WTC11 (cell line): ENCODE measurements around the gene RFX6. TPM values are rescaled to one million over a fixed set of nuclear protein-coding genes. Genes with fewer than 3 reads are reported as not detected.
A peak's percentile ranks its signal among the peaks of the same experiment; 100 is the strongest.

Source experiments
- ATAC-seq: fragments of 200-7000 bp; cut with Tn5 transposase; 2 replicates; pipeline ENCODE4 v1.10.0; 2021; ENCODE audit warnings: mild to moderate bottlenecking, moderate library complexity
- CTCF ChIA-PET: fragments of 300-600 bp; sonication (Branson Sonifier 250); formaldehyde crosslinking; loops from one replicate; lab custom pipeline; 2021; ENCODE audit warnings: antibody characterized with exemption; lab: Charles Lee
- POLR2A ChIA-PET: fragments of 350-600 bp; sonication (Branson Sonifier 250); formaldehyde crosslinking; loops from one replicate; lab custom pipeline; 2021; ENCODE audit warnings: antibody characterized with exemption; lab: Charles Lee
- DNase-seq: peaks from one replicate; pipeline ENCODE4 v3.0.0; 2021; ENCODE audit warnings: low spot score
- H3K27ac Mint-ChIP-seq: 2 replicates; pipeline ENCODE4 v1.8.0; 2021; ENCODE audit warnings: mixed read lengths
- H3K27me3 Mint-ChIP-seq: 2 replicates; pipeline ENCODE4 v1.8.0; 2021; ENCODE audit warnings: low read depth, mild to moderate bottlenecking, moderate library complexity, mixed read lengths
- H3K36me3 Mint-ChIP-seq: 2 replicates; pipeline ENCODE4 v1.8.0; 2021; ENCODE audit warnings: mixed read lengths
- H3K4me1 Mint-ChIP-seq: 2 replicates; pipeline ENCODE4 v1.8.0; 2022; ENCODE audit warnings: mixed read lengths
- H3K4me3 Mint-ChIP-seq: 2 replicates; pipeline ENCODE4 v1.8.0; 2021; ENCODE audit warnings: mild to moderate bottlenecking, moderate library complexity, mixed read lengths
- H3K9me3 Mint-ChIP-seq: 2 replicates; pipeline ENCODE4 v1.8.0; 2021; ENCODE audit warnings: mixed read lengths
- ARID4B ChIP-seq: sonication (generic); formaldehyde crosslinking; IDR thresholded peaks from 2 replicates; pipeline ENCODE4 v1.8.0; 2023; ENCODE audit warnings: missing genetic modification reagents, mild to moderate bottlenecking, borderline replicate concordance
- FOXP1 ChIP-seq: sonication (generic); formaldehyde crosslinking; IDR thresholded peaks from 2 replicates; pipeline ENCODE4 v1.8.0; 2022; ENCODE audit warnings: missing genetic modification reagents, mild to moderate bottlenecking, moderate library complexity, borderline replicate concordance
- NFYB ChIP-seq: sonication (generic); formaldehyde crosslinking; conservative IDR thresholded peaks from 2 replicates; pipeline ENCODE4 v1.8.0; 2022; ENCODE audit warnings: low read depth, missing genetic modification reagents
- RELA ChIP-seq: sonication (generic); formaldehyde crosslinking; IDR thresholded peaks from 2 replicates; pipeline ENCODE4 v1.8.1; 2022; ENCODE audit warnings: missing genetic modification reagents, mild to moderate bottlenecking, borderline replicate concordance
- TEAD1 ChIP-seq: sonication (generic); formaldehyde crosslinking; IDR thresholded peaks from 2 replicates; pipeline ENCODE4 v1.8.0; 2022; ENCODE audit warnings: mild to moderate bottlenecking, missing genetic modification reagents
- ZBTB43 ChIP-seq: sonication (generic); formaldehyde crosslinking; IDR thresholded peaks from 2 replicates; pipeline ENCODE4 v1.8.1; 2023; ENCODE audit warnings: mild to moderate bottlenecking, missing genetic modification reagents
- ZMAT4 ChIP-seq: fragments of 250-450 bp; sonication (Bioruptor Pico); IDR thresholded peaks from 2 replicates; pipeline ENCODE4 v1.9.0; 2021; ENCODE audit warnings: mild to moderate bottlenecking
- ZNF317 ChIP-seq: sonication (generic); formaldehyde crosslinking; IDR thresholded peaks from 2 replicates; pipeline ENCODE4 v1.8.1; 2023; ENCODE audit warnings: low read depth, mild to moderate bottlenecking, moderate library complexity, missing genetic modification reagents, borderline replicate concordance
- ZNF416 ChIP-seq: fragments of 250-450 bp; sonication (Bioruptor Pico); IDR thresholded peaks from 2 replicates; pipeline ENCODE4 v1.9.0; 2021; ENCODE audit warnings: mild to moderate bottlenecking, inconsistent platforms
- total RNA-seq: library from RNA; stranded (reverse); gene quantifications from 3 replicates; pipeline ENCODE4 v1.2.3, GENCODE V29; 2021
- TF ChIP-seq, protein P1 (sequence below): sonication (generic); formaldehyde crosslinking; IDR thresholded peaks from 2 replicates; pipeline ENCODE4 v1.8.1; 2022; ENCODE audit warnings: missing genetic modification reagents, borderline replicate concordance
- TF ChIP-seq, protein P2 (sequence below): fragments of 250-450 bp; sonication (Bioruptor Pico); IDR thresholded peaks from 2 replicates; pipeline ENCODE4 v2.1.2; 2022; ENCODE audit warnings: mild to moderate bottlenecking, moderate library complexity
- TF ChIP-seq, protein P3 (sequence below): fragments of 250-450 bp; sonication (Bioruptor Pico); conservative IDR thresholded peaks from 2 replicates; pipeline ENCODE4 v1.9.0; 2021; ENCODE audit warnings: mild to moderate bottlenecking
- TF ChIP-seq, protein P4 (sequence below): sonication (generic); formaldehyde crosslinking; IDR thresholded peaks from 2 replicates; pipeline ENCODE4 v1.8.1; 2023; ENCODE audit warnings: mild to moderate bottlenecking, moderate library complexity, missing genetic modification reagents
- TF ChIP-seq, protein P5 (sequence below): fragments of 250-450 bp; sonication (Bioruptor Pico); IDR thresholded peaks from 2 replicates; pipeline ENCODE4 v1.9.0; 2021; ENCODE audit warnings: moderate library complexity, mild to moderate bottlenecking, inconsistent platforms, borderline replicate concordance

Gene RFX6
- total RNA-seq, 1 experiment from 2014 or later, result not detected

DNA sequence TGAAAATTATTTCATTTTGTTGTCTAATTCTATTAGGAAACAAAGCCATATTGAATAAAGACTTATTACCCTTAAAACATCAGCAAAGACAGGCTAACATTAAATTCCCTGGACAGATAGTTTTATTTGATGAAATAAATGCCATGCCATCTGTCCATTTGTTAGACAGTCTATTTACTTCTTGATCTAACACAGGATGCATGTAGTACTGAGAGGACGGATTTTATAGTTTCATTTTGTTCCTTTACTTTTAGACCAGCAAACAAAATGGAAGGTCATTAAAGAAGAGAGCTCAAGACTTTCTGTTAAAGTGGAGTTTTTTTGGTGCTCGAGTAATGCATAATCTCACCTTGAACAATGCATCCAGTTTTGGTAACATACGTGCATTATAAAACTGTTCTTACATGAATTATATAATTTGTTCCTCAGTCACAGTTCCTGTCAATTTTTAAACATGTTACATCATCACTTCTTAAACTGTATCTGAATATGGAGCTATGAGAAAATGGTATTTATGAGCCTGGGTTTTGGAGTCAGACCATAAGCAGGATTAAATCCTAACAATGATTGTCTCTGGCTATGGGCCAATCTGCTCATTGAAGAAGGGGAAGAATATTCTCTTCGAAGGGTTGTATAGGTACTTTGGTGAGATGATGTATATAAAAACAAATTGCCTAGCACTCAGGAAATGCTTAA lies 46.0 kb downstream of the RFX6 start (continued):
- TF ChIP-seq, protein P1, sequence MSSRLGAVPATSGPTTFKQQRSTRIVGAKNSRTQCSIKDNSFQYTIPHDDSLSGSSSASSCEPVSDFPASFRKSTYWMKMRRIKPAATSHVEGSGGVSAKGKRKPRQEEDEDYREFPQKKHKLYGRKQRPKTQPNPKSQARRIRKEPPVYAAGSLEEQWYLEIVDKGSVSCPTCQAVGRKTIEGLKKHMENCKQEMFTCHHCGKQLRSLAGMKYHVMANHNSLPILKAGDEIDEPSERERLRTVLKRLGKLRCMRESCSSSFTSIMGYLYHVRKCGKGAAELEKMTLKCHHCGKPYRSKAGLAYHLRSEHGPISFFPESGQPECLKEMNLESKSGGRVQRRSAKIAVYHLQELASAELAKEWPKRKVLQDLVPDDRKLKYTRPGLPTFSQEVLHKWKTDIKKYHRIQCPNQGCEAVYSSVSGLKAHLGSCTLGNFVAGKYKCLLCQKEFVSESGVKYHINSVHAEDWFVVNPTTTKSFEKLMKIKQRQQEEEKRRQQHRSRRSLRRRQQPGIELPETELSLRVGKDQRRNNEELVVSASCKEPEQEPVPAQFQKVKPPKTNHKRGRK (CRISPR knock-in tag), result no peak
- TF ChIP-seq, all 79 proteins: peak for 0

DNA sequence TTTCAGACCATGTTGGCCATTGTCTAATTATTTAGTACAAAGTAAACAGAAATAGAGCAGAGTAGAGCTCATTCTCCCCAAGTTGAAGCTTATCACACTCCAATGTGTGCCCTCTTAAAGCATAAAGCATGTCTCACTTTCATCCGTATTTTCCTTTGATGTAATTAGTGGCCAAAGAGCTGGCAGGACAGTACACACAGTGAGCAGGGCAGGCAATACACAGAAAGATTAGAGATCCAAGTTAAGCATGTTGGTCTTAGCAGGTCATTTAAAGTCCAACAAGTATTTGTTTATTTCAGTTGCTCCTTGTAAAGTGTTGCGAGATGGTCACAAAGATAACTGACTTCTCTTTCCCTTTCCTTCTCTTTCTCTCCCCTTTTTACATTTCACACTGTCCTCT lies 47.2 kb downstream of the RFX6 start:
- Mint-ChIP-seq H3K9me3 (no peaks in the 10 kb centered on the region), H3K27ac (no peak overlapping the region), H3K4me1 (peaks cover 5% of the 10 kb centered on the region; the same call in 1 of the 2 replicates), H3K4me3 (no peak overlapping the region), H3K27me3 (no peaks in the 10 kb centered on the region), H3K36me3 (no peaks in the 10 kb centered on the region)
- ChIA-PET POLR2A (no interaction called here), CTCF (no interaction called here)
- ATAC-seq (no peak), DNase-seq (no peak)
- TF ChIP-seq ZNF317, result no peak
- no peak for TF ChIP-seq NFYB
- TF ChIP-seq, protein P2, sequence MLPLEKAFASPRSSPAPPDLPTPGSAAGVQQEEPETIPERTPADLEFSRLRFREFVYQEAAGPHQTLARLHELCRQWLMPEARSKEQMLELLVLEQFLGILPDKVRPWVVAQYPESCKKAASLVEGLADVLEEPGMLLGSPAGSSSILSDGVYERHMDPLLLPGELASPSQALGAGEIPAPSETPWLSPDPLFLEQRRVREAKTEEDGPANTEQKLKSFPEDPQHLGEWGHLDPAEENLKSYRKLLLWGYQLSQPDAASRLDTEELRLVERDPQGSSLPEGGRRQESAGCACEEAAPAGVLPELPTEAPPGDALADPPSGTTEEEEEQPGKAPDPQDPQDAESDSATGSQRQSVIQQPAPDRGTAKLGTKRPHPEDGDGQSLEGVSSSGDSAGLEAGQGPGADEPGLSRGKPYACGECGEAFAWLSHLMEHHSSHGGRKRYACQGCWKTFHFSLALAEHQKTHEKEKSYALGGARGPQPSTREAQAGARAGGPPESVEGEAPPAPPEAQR (CRISPR knock-in tag), result no peak
- no peak for TF ChIP-seq ZNF416 (CRISPR knock-in tag)
- TF ChIP-seq ZMAT4 (CRISPR knock-in tag), result no peak

DNA sequence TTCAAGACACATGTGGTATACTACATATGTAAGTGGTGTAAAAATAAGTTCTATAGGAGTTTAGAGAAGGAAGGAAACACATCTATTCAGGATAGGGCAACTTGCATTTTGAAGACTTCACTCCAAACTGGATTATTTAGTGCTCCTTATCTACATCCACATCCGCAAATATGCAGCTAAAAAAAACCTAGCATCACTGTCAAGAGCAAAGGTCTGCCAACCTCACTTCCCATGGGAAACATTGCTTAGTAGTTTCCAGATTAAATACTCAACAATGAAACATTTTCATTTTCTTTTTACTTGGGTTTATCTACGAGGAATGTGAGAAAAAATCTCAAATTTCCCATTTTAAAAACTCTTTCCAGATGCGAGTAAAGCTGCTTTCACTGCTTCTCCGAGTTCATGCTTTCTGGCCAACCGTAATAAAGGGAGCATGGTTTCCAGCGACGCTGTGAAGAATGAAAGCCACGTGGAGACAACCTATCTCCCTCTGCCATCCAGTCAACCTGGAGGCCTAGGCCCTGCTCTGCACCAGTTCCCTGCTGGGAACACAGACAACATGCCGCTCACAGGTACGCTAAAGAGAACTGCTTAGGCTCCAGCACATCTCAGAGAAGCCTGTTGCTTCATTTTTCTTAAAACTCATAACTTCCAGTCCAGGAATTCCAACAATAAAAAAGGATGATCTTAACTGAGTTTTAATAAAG lies 48.2 kb downstream of the RFX6 start:
- H3K27me3 Mint-ChIP-seq, result no peaks in the 10 kb centered on the region
- CTCF ChIA-PET, result no interaction called here
- no peak overlapping the region for H3K4me3 Mint-ChIP-seq
- DNase-seq, result no peak
- peaks cover 5% of the 10 kb centered on the region; the same call in 1 of the 2 replicates for H3K4me1 Mint-ChIP-seq
- H3K9me3 Mint-ChIP-seq, result no peaks in the 10 kb centered on the region
- H3K36me3 Mint-ChIP-seq, result no peaks in the 10 kb centered on the region
- peak; percentile 52 for ATAC-seq
- H3K27ac Mint-ChIP-seq, result no peak overlapping the region
- POLR2A ChIA-PET, result no interaction called here
- no peak for TF ChIP-seq ARID4B (CRISPR knock-in tag)
- TF ChIP-seq, protein P2 (CRISPR knock-in tag), result no peak
- no peak for TF ChIP-seq ZNF416 (CRISPR knock-in tag)
- TF ChIP-seq TEAD1, result no peak
- TF ChIP-seq, protein P3, sequence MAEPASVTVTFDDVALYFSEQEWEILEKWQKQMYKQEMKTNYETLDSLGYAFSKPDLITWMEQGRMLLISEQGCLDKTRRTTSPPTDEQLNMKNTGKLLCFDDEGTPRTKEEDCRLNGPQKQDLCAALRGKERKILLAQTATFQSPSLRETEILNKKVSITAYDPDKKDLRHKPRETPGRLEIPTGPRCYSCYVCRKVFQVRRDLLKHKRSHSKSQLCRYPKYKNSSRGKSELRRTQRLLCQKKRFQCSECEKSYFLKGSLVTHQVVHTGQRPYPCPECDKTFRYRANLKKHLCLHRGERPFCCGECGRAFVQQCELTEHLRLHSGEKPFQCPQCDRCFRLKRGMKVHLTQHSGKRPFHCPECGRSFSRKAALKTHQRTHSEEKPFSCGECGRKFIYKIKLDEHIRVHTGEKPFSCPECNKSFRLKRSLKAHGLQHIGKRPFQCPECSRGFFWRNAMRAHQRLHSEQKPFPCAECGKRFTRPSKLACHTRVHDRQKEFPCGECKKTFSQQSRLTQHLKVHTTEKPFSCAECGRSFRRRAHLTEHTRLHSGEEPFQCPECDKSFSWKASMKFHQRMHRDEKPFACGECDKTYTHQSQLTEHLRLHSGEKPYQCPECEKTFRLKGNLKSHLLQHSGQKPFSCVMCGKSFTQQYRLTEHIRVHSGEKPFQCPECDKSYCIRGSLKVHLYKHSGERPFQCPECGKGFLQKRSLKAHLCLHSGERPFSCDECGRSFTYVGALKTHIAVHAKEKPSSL (CRISPR knock-in tag), result no peak
- TF ChIP-seq, protein P4, sequence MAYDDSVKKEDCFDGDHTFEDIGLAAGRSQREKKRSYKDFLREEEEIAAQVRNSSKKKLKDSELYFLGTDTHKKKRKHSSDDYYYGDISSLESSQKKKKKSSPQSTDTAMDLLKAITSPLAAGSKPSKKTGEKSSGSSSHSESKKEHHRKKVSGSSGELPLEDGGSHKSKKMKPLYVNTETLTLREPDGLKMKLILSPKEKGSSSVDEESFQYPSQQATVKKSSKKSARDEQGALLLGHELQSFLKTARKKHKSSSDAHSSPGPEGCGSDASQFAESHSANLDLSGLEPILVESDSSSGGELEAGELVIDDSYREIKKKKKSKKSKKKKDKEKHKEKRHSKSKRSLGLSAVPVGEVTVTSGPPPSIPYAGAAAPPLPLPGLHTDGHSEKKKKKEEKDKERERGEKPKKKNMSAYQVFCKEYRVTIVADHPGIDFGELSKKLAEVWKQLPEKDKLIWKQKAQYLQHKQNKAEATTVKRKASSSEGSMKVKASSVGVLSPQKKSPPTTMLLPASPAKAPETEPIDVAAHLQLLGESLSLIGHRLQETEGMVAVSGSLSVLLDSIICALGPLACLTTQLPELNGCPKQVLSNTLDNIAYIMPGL (CRISPR knock-in tag), result no peak
- no peak for TF ChIP-seq RELA (CRISPR knock-in tag)
- TF ChIP-seq FOXP1 (CRISPR knock-in tag), result no peak
- TF ChIP-seq ZBTB43 (CRISPR knock-in tag), result no peak
- TF ChIP-seq, protein P5, sequence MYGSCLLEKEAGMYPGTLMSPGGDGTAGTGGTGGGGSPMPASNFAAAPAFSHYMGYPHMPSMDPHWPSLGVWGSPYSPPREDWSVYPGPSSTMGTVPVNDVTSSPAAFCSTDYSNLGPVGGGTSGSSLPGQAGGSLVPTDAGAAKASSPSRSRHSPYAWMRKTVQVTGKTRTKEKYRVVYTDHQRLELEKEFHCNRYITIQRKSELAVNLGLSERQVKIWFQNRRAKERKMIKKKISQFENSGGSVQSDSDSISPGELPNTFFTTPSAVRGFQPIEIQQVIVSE (CRISPR knock-in tag), result no peak
